SK-N-MC (cell line): ENCODE measurements around the gene GPR39.

Experiments
- EZH2 ChIP-seq: fragments of 200-600 bp; sonication (generic); IDR thresholded peaks from one replicate; pipeline ENCODE4 v1.6.1; 2017; ENCODE audit warnings: antibody characterized with exemption
- POLR2AphosphoS5 ChIP-seq: IDR thresholded peaks from 2 replicates; pipeline ENCODE4 v1.6.1; 2012; ENCODE audit warnings: mild to moderate bottlenecking, low read depth, low read length, borderline replicate concordance

DNA sequence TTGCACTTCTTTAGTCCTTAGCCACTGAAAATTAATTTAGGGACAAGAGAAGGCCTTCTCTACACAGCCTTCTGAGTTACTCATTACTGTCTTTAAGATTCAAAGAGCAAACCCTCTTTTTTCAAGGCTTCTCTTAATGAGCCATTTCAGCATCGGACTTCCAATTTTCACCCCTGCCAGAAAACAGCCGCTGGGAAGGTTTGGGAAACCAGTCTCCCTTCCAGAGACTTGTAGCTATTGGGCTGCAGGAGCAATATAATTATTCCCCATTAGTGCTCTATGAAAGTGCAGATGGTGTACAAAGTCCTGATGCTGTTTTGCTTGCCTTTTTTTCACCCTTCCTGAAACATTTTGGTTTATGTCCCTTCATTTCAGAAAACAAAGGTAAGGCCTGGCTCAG is 79.3 kb downstream of the GPR39 start:
- no peak for TF ChIP-seq POLR2AphosphoS5
- TF ChIP-seq EZH2 = no peak
